Stimulated activated CD8-positive, alpha-beta memory T cell treated with anti-CD3 and anti-CD28 coated beads, Interleukin-15, amount 100 ng/mL, for 24 hours (primary cell): ENCODE results near the gene DOC2A.
"Not testable (repeated sequence)": the region's sequence is repeated elsewhere in the genome, so short reads cannot be mapped to it uniquely, and the experiment has no call there.

ENCODE experiments used
- DNase-seq: peaks from one replicate; pipeline ENCODE4 v3.0.0-alpha.2; 2020; ENCODE audit warnings: low read depth

Gene DOC2A

GRCh38 chr16:30027588-30028437, 17.0 kb upstream of the DOC2A start:
- no peak for DNase-seq

DNA sequence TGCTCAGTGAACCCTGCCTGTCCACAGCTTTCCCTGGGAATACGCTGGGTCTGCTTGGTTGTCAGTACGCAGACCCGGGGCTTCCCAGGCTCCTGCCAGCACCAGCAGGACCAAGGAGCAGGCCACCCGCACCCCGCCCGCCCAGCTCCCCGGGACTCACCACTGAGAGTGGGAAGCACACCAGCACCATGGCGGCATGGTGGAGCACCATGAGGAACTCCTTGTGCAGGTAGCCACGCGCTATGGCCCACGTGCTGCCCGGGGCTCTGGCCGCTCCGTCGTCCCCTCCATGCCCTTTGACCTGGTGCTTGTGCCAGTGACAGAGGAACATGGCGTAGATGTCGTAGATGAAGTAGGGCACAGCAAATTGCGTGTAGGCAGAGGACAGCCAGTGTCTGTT, 15.6 kb upstream of the DOC2A start:
- DNase-seq = no peak

DNA sequence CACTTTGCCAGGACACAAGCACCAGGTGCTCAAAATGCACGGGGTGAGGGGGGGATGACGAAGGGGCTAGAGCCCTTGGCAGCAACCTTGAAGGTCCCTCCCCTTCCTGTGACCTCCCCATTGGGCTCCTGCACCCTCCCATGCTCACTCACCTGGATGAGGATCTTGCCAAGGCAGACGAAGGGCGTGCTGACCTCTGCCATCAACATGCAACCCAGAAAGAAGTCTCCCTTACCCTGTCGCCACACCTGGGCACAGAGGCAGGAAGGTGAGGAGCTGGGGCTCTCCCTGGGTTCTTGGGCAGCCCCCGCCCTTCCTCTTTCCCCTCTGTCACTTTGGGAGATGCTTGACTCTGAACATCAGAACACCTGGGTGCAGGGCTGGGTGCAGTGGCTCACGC, 14.7 kb upstream of the DOC2A start:
- no peak for DNase-seq

GRCh38 chr16:30025156-30025555, 14.3 kb upstream of the DOC2A start:
- no peak for DNase-seq

- no peak for DNase-seq
Measured at GRCh38 chr16:30024451-30024850, 13.6 kb upstream of the DOC2A start.

DNA sequence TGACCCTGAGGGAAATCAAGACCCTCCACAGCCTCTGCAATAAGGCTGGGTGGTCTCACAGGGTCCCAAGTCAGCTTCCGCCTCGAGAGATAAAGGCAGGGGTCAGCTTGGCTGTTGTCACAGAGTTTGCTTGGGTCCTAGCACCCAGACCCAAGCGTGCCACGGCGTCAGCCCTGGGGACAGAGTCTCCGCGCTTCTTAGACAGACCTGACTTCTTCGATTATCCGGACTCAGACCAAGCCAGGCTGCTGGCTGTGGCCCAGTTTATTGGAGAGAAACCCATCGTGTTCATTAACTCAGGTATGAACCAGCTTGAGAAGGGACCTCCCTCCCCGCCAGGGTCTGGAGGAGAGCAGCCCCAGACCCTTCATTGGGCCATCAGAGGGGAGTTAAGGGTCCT, 12.8 kb upstream of the DOC2A start:
- no peak for DNase-seq

DNA sequence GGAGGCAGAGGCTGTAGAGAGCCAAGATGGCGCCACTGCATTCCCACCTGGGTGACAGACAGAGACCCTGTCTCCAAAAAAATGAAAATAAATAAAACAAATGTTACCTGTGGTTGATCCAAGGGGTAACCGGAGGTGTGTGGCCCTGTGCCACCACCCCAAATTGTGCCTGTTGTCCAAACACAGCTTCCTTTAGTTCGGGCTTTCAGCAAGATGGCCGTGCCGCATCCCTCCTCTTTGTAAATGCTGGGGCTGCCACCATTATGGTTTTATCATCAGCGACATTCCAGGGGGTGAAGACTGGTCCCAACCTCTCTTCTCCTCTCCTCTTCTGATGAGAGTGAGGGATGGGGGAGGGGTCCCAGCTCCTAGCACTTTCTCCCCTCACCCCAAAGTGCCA, 12.1 kb upstream of the DOC2A start, which contains the start of gene C16orf92:
Gene C16orf92 (plus strand): TSS at position 312 of the 400 bp plus-strand sequence. CDS start 143 bp downstream, outside the sequence.
- no peak for DNase-seq

DNA sequence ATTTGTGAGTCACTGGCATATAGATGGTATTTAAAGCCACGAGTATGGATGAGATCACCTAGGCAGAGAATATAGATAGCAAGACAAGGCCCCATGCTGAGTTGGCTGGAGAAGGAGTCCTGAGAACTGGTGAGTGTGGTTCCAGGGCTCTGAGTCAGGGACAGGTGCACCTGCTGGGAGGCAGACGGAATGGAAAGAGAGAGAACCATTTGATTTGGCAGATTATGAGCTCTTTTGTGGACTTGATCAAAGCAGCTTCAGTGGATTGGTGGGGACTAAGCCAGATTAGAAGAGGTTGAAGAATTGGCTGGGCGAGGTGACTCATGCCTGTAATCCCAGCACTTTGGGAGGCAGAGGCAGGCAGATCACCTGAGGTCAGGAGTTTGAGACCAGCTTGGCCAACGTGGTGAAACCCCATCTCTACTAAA, 7.9 kb upstream of the DOC2A start:
- no peak for DNase-seq

GRCh38 chr16:30017937-30018336, 7.1 kb upstream of the DOC2A start:
- not testable (repeated sequence) for DNase-seq

DNA sequence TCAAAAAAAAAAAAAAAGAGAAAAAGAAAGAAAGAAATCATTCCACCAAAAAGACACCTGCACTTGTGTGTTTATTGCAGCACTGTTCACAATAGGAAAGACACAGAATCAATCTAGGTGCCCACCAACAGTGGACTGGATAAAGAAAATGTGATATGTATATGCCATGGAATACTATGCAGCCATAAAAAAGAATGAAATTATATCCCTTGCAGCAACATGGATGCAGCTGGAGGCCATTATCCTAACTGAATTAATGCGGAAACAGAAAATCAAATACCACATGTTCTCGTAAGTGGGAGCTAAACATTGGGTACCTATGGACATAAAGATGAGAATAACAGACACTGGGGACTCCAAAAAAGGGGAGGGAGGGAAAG, 6.4 kb upstream of the DOC2A start:
- no peak for DNase-seq

- no peak for DNase-seq
Measured at GRCh38 chr16:30016555-30017276, 5.9 kb upstream of the DOC2A start.

DNA sequence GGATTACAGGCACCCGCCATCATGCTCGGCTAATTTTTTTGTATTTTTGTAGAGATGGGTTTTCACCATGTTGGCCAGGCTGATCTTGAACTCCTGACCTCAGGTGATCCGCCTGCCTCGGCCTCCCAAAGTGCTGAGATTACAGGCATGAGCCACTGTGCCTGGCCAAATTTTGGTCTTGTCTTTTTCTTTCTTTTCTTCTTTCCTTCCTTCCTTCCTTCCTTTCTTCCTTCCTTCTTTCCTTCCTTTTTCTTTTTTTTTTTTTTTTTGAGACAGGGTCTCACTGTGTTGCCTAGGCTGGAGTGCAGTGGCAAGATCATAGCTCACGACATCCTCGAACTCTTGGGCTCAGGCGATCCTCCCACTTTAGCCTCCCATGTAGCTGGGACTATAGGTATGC, 4.6 kb upstream of the DOC2A start:
- DNase-seq = not testable (repeated sequence)

DNA sequence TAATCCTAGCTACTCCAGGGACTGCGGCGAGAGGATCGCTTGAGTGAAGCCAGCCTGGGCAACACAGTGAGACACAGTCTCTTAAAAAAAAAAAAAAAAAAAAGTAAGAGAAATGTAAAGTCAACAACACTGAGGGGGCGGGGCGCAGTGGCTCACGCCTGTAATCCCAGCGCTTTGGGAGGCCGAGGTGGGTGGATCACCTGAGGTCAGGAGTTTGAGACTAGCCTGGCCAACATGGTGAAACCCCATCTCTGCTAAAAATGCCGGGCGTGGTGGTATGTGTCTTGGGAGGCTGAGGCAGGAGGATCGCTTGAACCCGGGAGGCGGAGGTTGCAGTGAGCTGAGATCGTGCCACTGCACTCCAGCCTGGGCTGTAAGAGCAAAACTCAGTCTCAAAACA, 1.8 kb upstream of the DOC2A start:
- DNase-seq = not testable (repeated sequence)

DNA sequence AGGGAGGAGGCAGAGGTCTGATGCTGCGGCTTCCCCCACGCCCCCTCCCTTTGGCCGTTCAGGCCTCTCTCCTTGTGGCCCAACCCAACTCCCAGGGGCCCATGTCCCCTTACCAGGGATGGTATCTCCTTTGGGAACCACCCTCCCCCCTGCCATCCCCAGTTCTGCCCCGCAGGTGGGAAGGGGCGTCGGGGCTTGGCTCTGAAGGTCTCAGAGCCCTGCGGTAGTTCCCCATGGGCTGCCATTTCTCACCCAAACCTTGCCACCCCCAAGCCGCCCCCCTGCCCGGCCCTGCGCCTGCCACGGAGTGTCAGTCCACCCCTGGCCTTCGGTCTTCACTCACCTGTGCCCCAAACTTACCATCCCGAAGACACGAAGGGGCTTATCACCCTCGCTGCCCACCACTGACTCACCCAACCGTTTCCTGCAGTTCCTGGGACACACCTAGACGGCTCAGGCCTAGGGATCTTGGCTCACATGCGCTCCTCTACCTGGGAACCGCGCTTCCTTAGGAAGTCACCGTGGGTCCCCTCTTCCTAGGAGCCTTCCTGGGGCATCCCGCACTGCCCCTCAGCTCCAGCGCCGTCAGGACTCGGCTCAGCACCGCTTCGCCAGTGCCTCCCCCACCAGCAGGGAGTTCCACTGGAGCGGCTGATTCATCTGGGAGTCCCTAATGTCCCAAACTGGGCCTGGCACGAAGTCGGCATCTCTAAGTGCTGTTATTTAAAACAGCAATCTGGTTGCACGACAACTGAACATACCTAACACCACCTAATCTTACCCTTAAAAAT, 1.1 kb upstream of the DOC2A start:
- DNase-seq = no peak

DNA sequence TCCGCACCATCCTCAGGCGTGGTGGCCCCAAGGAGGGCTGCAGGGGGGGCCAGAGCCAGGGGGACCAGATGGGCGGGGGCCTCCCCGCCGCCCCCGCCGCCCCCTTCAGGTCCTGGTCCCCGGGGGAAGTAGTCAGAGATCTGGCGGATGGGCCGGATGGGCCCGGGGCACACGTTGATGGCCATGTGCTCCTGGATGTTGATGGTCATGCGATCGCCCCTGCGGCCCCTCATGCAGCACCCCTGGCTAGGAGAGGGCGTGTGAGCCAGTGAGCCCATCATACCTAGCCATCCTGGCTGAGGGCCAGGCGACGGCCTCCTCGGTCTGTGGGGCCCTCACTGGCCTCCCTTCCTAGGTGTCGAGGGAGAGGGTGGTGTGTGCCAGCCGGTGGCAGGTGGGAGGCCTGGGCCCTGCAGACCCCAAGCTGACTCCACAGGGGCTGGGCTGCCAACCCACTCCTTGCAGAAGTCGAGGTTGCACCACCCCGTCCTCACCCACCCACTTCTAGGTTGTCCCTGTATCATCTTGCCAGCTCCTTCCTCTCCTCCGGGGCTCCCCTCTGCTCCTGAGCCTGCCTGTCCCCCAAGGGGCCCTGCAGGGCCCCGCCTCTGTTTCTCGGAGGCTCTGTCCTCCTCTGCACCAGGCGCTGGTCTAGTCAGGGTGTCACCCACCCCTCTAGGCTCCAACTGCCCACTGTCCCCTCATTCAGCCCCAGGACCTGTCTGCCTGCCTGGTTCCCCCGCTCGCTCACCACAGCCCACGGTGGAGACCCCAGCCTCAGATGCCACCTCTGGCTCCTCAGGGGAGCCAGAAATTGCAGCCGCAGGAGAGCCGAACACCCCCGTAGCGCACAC, 610 bp downstream of the DOC2A start:
- no peak for DNase-seq

DNA sequence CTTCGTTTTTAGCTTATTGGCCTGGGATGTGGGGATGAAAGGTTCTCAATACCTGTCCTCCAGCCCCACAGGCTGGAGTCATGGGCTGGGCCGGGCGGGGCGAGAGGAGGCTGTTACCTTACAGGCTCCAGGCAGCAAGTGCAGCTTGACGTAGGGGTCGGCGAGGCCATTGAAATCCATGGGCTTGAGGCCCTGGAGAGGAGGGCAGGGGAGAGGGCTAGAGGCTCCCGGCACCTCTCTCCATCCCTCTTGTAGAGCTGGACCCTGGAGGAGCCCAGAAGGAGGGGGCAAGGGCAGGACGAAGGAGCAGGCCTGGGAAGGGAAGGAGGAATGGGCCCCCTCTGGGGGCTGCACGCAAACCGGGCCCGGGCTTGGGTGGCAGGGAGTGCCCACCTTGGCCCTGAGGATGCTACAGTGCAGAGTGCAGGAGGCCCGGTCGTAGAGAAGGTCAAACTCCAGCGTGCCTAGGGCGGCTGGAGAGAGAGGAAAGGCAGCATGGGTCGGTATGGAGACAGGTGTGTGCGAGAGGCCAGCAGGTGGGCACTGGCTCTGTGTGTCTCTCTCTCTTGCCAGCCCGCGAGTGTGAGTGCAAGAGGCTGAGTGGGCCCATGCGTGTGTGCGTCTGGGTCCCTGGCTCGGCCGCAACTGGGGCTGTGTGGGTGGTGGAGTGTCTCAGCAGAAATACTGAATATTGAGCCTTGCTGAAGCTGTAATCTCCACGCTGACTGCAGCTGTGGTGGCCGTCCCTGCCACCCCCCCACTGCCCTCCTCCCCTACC, 1.6 kb downstream of the DOC2A start:
- no peak for DNase-seq

- no peak for DNase-seq
Measured at GRCh38 chr16:30007378-30007895, 3.4 kb downstream of the DOC2A start.

- no peak for DNase-seq
Measured at GRCh38 chr16:30006659-30007377, 4.0 kb downstream of the DOC2A start.

DNA sequence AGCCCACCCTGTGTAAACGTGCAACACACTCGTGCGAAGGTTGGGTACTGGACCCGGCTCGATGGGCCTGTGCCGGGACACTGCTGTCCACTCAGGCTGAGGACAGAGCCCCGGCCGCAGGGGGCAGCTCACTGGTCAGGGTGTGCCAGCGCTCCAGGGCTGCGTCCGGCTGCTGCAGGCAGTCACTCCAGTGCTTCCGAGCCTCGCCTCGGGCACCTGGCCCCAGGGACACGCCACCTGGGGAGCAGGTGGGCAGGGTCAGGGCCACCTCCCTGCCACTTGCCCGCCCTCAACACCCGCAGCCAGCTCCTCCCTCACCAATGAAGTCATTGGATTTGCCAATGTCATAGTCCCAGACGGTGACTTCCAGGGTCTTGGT, 4.7 kb downstream of the DOC2A start:
- no peak for DNase-seq
